Endodermal cell (in vitro differentiated cells): ENCODE measurements around the gene ADGB. TPM values are rescaled to one million over a fixed set of nuclear protein-coding genes. Genes with fewer than 3 reads are reported as not detected.
A peak's percentile ranks its signal among the peaks of the same experiment; 100 is the strongest.

Experiments used
- DNase-seq: peaks from one replicate; pipeline ENCODE4 v3.0.0-alpha.2; 2017
- H3K27ac ChIP-seq: 2 replicates; pipeline ENCODE4 v1.5.1; 2013; ENCODE audit warnings: mild to moderate bottlenecking, low read depth, low read length, moderate library complexity
- H3K27me3 ChIP-seq: 2 replicates; pipeline ENCODE4 v1.6.1; 2013; ENCODE audit warnings: mild to moderate bottlenecking, low read length, moderate library complexity; ENCODE audit not compliant: insufficient read depth, control insufficient read depth, poor library complexity, severe bottlenecking
- H3K36me3 ChIP-seq: 2 replicates; pipeline ENCODE4 v1.7.0; 2013; ENCODE audit warnings: mild to moderate bottlenecking, low read length, moderate library complexity; ENCODE audit not compliant: control insufficient read depth, insufficient read depth
- H3K4me1 ChIP-seq: one replicate; pipeline ENCODE4 v1.7.0; 2013; ENCODE audit warnings: low read length; ENCODE audit not compliant: control insufficient read depth, insufficient read depth
- H3K4me3 ChIP-seq: 2 replicates; pipeline ENCODE4 v1.5.1; 2013; ENCODE audit warnings: mild to moderate bottlenecking, low read length, moderate library complexity
- H3K9ac ChIP-seq: 2 replicates; pipeline ENCODE4 v1.6.1; 2013; ENCODE audit warnings: mild to moderate bottlenecking, low read length, moderate library complexity; ENCODE audit not compliant: poor library complexity, severe bottlenecking; ENCODE audit errors: extremely low read depth
- H3K9me3 ChIP-seq: 2 replicates; pipeline ENCODE4 v1.6.1; 2013; ENCODE audit warnings: mild to moderate bottlenecking, low read length, moderate library complexity; ENCODE audit not compliant: control insufficient read depth
- H3K27ac Mint-ChIP-seq: 2 replicates; pipeline ENCODE4 v1.8.0; 2020; ENCODE audit warnings: mixed read lengths
- H3K27me3 Mint-ChIP-seq: 2 replicates; pipeline ENCODE4 v1.8.0; 2021; ENCODE audit warnings: mild to moderate bottlenecking, mixed read lengths; ENCODE audit not compliant: insufficient read depth
- H3K36me3 Mint-ChIP-seq: 2 replicates; pipeline ENCODE4 v1.8.0; 2020; ENCODE audit warnings: low read depth, mixed read lengths
- H3K4me1 Mint-ChIP-seq: 2 replicates; pipeline ENCODE4 v1.8.0; 2020; ENCODE audit warnings: mixed read lengths
- H3K4me3 Mint-ChIP-seq: 2 replicates; pipeline ENCODE4 v1.8.0; 2020; ENCODE audit warnings: mild to moderate bottlenecking, moderate library complexity, mixed read lengths
- H3K9me3 Mint-ChIP-seq: 2 replicates; pipeline ENCODE4 v1.8.0; 2020; ENCODE audit warnings: mild to moderate bottlenecking, mixed read lengths
- CTCF ChIP-seq: fragments of 200-600 bp; sonication (generic); conservative IDR thresholded peaks from 2 replicates; pipeline ENCODE4 v1.5.0; 2021; ENCODE audit warnings: antibody characterized with exemption, mild to moderate bottlenecking
- WGBS, 2 experiments: methylation state at CpG; one replicate each; pipeline versions ENCODE4 v1.1.5 to v1.1.7; 2013; ENCODE audit warnings: missing lambda C conversion rate in 2 of 2, mixed read lengths in 1 of 2; ENCODE audit not compliant: insufficient coverage in 1 of 2, insufficient read length in 1 of 2; 5-methylcytosine and 5-hydroxymethylcytosine counted together
- long read RNA-seq, 4 experiments: library from polyadenylated mRNA in 2 of 4; library from RNA in 1 of 4; library from capped mRNA in 1 of 4; stranded (forward) in 3 of 4; unstranded in 1 of 4; transcript quantifications; one replicate each; pipeline ENCODE4 v2.0.0, GENCODE V29; 2020 to 2021; ENCODE audit warnings: inconsistent platforms in 1 of 4
- polyA plus RNA-seq, 2 experiments: library from polyadenylated mRNA; stranded (reverse); fragments of 50-300 nt; gene quantifications; one replicate each; pipeline ENCODE4 v1.2.3, GENCODE V29; 2013
- total RNA-seq, 2 donors: library from RNA; stranded (reverse); fragmentation: NEBNext Ultra II Directional in 1 of 2; extraction: Animal tissue kit (Norgen Biotek cat#: 25700) in 1 of 2; gene quantifications; 2 replicates in 1 of 2; 3 replicates in 1 of 2; pipeline ENCODE4 v1.2.1, GENCODE V29; 2021

The ADGB gene
- total RNA-seq: 1 to 10 TPM in 1 of 2 donors, under 1 TPM in 1; 0.37 to 1.3 TPM
- polyA plus RNA-seq (2013, experiment 1 of 2): not detected
- polyA plus RNA-seq (2013, experiment 2 of 2): 0.17 TPM
- long read RNA-seq, experiment 1: 0 reads
- long read RNA-seq, experiment 2, partial matches to known transcripts: 1 of 1 reads
- long read RNA-seq, experiment 2, other reads (novel, unspliced or antisense): 0 of 1 reads
- long read RNA-seq, experiment 3: 0 reads
- long read RNA-seq, experiment 4: 0 reads

- peaks cover 25% of the 10 kb centered on the region for H3K27me3 Mint-ChIP-seq
- H3K27ac Mint-ChIP-seq: peak within 1 kb of the TSS; percentile 6
- Histone ChIP-seq H3K9ac (no peak within 1 kb of the TSS), H3K27ac (no peak within 1 kb of the TSS), H3K4me1 (peaks cover 2% of the 10 kb centered on the region), H3K9me3 (no peaks in the 10 kb centered on the region), H3K36me3 (no peaks in the 10 kb centered on the region), H3K4me3 (peak within 1 kb of the TSS; percentile 68), H3K27me3 (peaks cover 9% of the 10 kb centered on the region)
- DNase-seq: peak; percentile 94
- H3K36me3 Mint-ChIP-seq: no peaks in the 10 kb centered on the region
- H3K4me1 Mint-ChIP-seq: peaks cover 22% of the 10 kb centered on the region
- WGBS, 2 experiments: 11 to 43% methylated on average over 2 to 32 of the region's 32 CpGs
- H3K4me3 Mint-ChIP-seq: peak within 1 kb of the TSS; percentile 54
- TF ChIP-seq CTCF: no peak
- H3K9me3 Mint-ChIP-seq: no peaks in the 10 kb centered on the region
Measured at GRCh38 chr6:146598772-146599405, at the start of gene ADGB. ADGB (plus strand) TSS chr6:146598972; CDS start chr6:146599041, 69 bp downstream.

- no peak overlapping the region for H3K27ac Mint-ChIP-seq
- Histone ChIP-seq H3K27ac (no peak overlapping the region), H3K4me3 (no peak overlapping the region), H3K9ac (no peak overlapping the region), H3K4me1 (no peaks in the 10 kb centered on the region), H3K36me3 (peaks cover 68% of the 10 kb centered on the region), H3K9me3 (no peaks in the 10 kb centered on the region), H3K27me3 (no peaks in the 10 kb centered on the region)
- no peak for DNase-seq
- no peak overlapping the region for H3K4me3 Mint-ChIP-seq
- H3K9me3 Mint-ChIP-seq: no peaks in the 10 kb centered on the region
- TF ChIP-seq CTCF: no peak
- WGBS, 2 experiments: 98 to 100% methylated on average over 3 to 5 of the region's 6 CpGs
- H3K27me3 Mint-ChIP-seq: no peaks in the 10 kb centered on the region
- H3K4me1 Mint-ChIP-seq: peaks cover 21% of the 10 kb centered on the region
- H3K36me3 Mint-ChIP-seq: peaks cover 64% of the 10 kb centered on the region
Measured at GRCh38 chr6:146550911-146551310, 47.9 kb upstream of the ADGB start.

GRCh38 chr6:146551545-146551944, 47.2 kb upstream of the ADGB start:
- Mint-ChIP-seq H3K9me3 (no peaks in the 10 kb centered on the region), H3K4me1 (peaks cover 15% of the 10 kb centered on the region), H3K27ac (no peak overlapping the region), H3K27me3 (no peaks in the 10 kb centered on the region), H3K36me3 (peaks cover 68% of the 10 kb centered on the region), H3K4me3 (no peak overlapping the region)
- H3K4me1 ChIP-seq: no peaks in the 10 kb centered on the region
- no peak overlapping the region for H3K27ac ChIP-seq
- no peak overlapping the region for H3K9ac ChIP-seq
- H3K27me3 ChIP-seq: no peaks in the 10 kb centered on the region
- TF ChIP-seq CTCF: no peak
- 91 to 93% methylated on average over 5 to 7 of the region's 7 CpGs for WGBS, 2 experiments
- no peak overlapping the region for H3K4me3 ChIP-seq
- no peak for DNase-seq
- H3K36me3 ChIP-seq: peaks cover 68% of the 10 kb centered on the region
- H3K9me3 ChIP-seq: no peaks in the 10 kb centered on the region
